ENCODE results near the gene CDK15. TPM values are rescaled to one million over a fixed set of nuclear protein-coding genes. Genes with fewer than 3 reads are reported as not detected.

Gene CDK15
- total and polyA plus RNA-seq, 9 of the 15 experiments (the other 6 are each of a cell fraction or from before 2014, with no cell fraction given): not detected

- TF ChIP-seq, protein P1, sequence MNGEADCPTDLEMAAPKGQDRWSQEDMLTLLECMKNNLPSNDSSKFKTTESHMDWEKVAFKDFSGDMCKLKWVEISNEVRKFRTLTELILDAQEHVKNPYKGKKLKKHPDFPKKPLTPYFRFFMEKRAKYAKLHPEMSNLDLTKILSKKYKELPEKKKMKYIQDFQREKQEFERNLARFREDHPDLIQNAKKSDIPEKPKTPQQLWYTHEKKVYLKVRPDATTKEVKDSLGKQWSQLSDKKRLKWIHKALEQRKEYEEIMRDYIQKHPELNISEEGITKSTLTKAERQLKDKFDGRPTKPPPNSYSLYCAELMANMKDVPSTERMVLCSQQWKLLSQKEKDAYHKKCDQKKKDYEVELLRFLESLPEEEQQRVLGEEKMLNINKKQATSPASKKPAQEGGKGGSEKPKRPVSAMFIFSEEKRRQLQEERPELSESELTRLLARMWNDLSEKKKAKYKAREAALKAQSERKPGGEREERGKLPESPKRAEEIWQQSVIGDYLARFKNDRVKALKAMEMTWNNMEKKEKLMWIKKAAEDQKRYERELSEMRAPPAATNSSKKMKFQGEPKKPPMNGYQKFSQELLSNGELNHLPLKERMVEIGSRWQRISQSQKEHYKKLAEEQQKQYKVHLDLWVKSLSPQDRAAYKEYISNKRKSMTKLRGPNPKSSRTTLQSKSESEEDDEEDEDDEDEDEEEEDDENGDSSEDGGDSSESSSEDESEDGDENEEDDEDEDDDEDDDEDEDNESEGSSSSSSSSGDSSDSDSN (IDR thresholded peaks at IDR 0.05; ENCODE audit: borderline replicate concordance in 1 of 2, low read depth in 2 of 2, low read length in 2 of 2): no peak
- TF ChIP-seq ZNF41 (CRISPR knock-in tag; conservative IDR thresholded peaks at IDR 0.05) (no peak), NEUROD1 (IDR thresholded peaks at IDR 0.05; ENCODE audit: borderline replicate concordance, low read depth, low read length, partially characterized antibody) (no peak), MAZ (CRISPR knock-in tag; conservative IDR thresholded peaks at IDR 0.05 in 1 of 2, IDR thresholded peaks at IDR 0.05 in 1 of 2) (no peak)
- TF ChIP-seq, protein P2, sequence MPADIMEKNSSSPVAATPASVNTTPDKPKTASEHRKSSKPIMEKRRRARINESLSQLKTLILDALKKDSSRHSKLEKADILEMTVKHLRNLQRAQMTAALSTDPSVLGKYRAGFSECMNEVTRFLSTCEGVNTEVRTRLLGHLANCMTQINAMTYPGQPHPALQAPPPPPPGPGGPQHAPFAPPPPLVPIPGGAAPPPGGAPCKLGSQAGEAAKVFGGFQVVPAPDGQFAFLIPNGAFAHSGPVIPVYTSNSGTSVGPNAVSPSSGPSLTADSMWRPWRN (IDR thresholded peaks at IDR 0.05; ENCODE audit: low read depth): no peak
These were observed 126.2 kb downstream of the CDK15 start (continued) for GRCh38 chr2:201932511-201932910.

DNA sequence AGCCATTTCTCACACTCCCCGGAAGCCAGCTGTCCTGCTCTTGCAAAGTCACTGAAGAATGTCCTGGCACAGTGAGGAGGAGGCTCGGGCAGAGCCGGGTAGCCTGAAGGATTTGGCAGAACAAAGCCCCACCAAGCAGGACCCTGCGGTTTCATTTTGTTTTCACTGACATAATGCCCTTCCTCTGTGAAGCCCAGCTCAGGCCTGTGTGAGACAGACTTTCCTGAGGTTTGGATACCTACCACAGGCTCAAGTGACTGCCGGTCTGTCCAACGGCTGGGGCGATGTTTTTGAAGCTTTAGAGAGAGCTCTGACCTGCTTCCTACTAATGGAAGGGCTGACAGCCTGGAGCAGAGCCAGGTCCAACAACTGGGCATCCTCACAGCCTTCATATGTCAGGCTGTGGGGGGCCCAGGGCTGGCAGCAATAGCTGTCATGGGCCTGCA lies 127.5 kb downstream of the CDK15 start:
- ChIA-PET CTCF (ENCODE audit: low intra/inter-chr PET ratio) (no interaction called here), POLR2A (no interaction called here)
- no peak overlapping the region for H2AFZ ChIP-seq (ENCODE audit: low read depth, low read length)
- no TSS peak for BruUV-seq (replicated peaks)
- H3K4me1 ChIP-seq (replicated peaks in 1 of 2; ENCODE audit: control insufficient read depth in 2 of 2, insufficient read depth in 2 of 2, low read length in 2 of 2): no peaks in the 10 kb centered on the region
- in situ Hi-C loops (cut with MboI) (no loop called here), intact Hi-C loops (cut with micrococcal nuclease) (no loop called here)
- H3K9ac ChIP-seq (ENCODE audit: insufficient read depth in 1 of 2, low read depth in 2 of 2, low read length in 2 of 2): no peak overlapping the region
- no peak overlapping the region for H3K4me2 ChIP-seq (ENCODE audit: insufficient read depth, low read length)
- no peaks in the 10 kb centered on the region for H3K9me1 ChIP-seq (ENCODE audit: control insufficient read depth, insufficient read depth, low read length)
- H3K4me3 ChIP-seq: no peak overlapping the region
- ATAC-seq: no peak
- peaks cover 2 to 22% of the 10 kb centered on the region in 2 experiments; a peak in 2 of 5 replicates for H3K27me3 ChIP-seq (ENCODE audit: control insufficient read depth in 2 of 2, insufficient read depth in 2 of 2, low read length in 2 of 2)
- no peaks in the 10 kb centered on the region for H3K9me3 ChIP-seq (replicated peaks; ENCODE audit: control insufficient read depth, insufficient read depth, low read depth, low read length)
- DNase-seq (ENCODE audit: extremely low read depth in 1 of 4, low spot score in 3 of 4): no peak
- no peak for FAIRE-seq
- TF ChIP-seq ZNF668 (CRISPR knock-in tag; IDR thresholded peaks at IDR 0.05): no peak
- TF ChIP-seq ARID4B (CRISPR knock-in tag; IDR thresholded peaks at IDR 0.05): no peak
- TF ChIP-seq HDAC3 (IDR thresholded peaks at IDR 0.05; ENCODE audit: borderline replicate concordance, partially characterized antibody): no peak
- TF ChIP-seq PHTF2 (CRISPR knock-in tag; IDR thresholded peaks at IDR 0.05): no peak
- H3K36me3 ChIP-seq (ENCODE audit: control insufficient read depth, insufficient read depth, low read length): no peaks in the 10 kb centered on the region
- no peaks in the 10 kb centered on the region for H4K20me1 ChIP-seq (replicated peaks; ENCODE audit: control insufficient read depth, insufficient read depth, low read length)
- H3K27ac ChIP-seq (ENCODE audit: extremely low read depth, low read depth, low read length): no peak overlapping the region
- WGBS (ENCODE audit: insufficient coverage, low coverage, missing lambda C conversion rate): 0% methylated on average over 6 of the region's 7 CpGs
- H3K79me2 ChIP-seq (ENCODE audit: control insufficient read depth, insufficient read depth, low read length): no peaks in the 10 kb centered on the region

Measured in K562 (cell line).